Epithelial cell of proximal tubule (primary cell): ENCODE measurements around the gene KRTAP4-5. TPM values are rescaled to one million over a fixed set of nuclear protein-coding genes. Genes with fewer than 3 reads are reported as not detected.
A peak's percentile ranks its signal among the peaks of the same experiment; 100 is the strongest.
"Not testable (repeated sequence)": the region's sequence is repeated elsewhere in the genome, so short reads cannot be mapped to it uniquely, and the experiment has no call there.

Experiments
- DNase-seq: peaks from one replicate; pipeline ENCODE4 v3.0.0-alpha.2; 2011; ENCODE audit warnings: low read depth
- H3K4me3 ChIP-seq: 2 replicates; pipeline ENCODE4 v1.5.1; 2011; ENCODE audit warnings: low read depth, mild to moderate bottlenecking, low read length
- total RNA-seq: library from RNA; depleted of rRNA; stranded (reverse); fragments of >200 nt; gene quantifications from 2 replicates; pipeline ENCODE4 v1.2.3, GENCODE V29; 2015
- TF ChIP-seq, protein P1 (sequence below): conservative IDR thresholded peaks from 2 replicates; pipeline ENCODE4 v1.5.1; 2012; ENCODE audit warnings: low read depth, mild to moderate bottlenecking, low read length

The KRTAP4-5 gene
- total RNA-seq, 1 donor from 2014 or later = not detected

- no peak overlapping the region for H3K4me3 ChIP-seq
- TF ChIP-seq, protein P1, sequence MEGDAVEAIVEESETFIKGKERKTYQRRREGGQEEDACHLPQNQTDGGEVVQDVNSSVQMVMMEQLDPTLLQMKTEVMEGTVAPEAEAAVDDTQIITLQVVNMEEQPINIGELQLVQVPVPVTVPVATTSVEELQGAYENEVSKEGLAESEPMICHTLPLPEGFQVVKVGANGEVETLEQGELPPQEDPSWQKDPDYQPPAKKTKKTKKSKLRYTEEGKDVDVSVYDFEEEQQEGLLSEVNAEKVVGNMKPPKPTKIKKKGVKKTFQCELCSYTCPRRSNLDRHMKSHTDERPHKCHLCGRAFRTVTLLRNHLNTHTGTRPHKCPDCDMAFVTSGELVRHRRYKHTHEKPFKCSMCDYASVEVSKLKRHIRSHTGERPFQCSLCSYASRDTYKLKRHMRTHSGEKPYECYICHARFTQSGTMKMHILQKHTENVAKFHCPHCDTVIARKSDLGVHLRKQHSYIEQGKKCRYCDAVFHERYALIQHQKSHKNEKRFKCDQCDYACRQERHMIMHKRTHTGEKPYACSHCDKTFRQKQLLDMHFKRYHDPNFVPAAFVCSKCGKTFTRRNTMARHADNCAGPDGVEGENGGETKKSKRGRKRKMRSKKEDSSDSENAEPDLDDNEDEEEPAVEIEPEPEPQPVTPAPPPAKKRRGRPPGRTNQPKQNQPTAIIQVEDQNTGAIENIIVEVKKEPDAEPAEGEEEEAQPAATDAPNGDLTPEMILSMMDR = no peak
- DNase-seq = no peak
These were observed 2.0 kb downstream of the KRTAP4-5 start for GRCh38 chr17:41147531-41148204.

DNA sequence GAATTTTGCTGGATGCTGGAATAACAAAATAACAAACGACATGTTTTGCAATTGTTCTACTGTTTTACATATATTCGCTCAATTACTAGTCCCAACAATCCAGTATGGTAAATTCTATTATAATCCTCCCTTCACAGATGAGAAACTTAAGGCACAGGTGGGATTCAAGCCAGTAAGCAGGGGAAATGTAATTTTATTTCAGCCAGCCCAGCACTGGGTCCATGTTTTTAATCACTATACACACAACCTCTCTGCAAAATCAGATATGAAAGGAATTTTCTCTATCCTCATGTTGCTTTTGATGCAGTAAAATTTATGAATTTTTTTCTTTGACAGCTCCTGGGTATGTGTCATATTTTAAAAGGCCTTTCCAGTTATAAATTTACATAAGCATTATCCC lies 4.4 kb downstream of the KRTAP4-5 start:
- H3K4me3 ChIP-seq = no peak overlapping the region
- no peak for DNase-seq
- TF ChIP-seq, protein P1 = no peak

- TF ChIP-seq, protein P1 = no peak
- H3K4me3 ChIP-seq = no peak overlapping the region
- DNase-seq = no peak
These were observed 4.8 kb downstream of the KRTAP4-5 start for GRCh38 chr17:41144846-41145245.

DNA sequence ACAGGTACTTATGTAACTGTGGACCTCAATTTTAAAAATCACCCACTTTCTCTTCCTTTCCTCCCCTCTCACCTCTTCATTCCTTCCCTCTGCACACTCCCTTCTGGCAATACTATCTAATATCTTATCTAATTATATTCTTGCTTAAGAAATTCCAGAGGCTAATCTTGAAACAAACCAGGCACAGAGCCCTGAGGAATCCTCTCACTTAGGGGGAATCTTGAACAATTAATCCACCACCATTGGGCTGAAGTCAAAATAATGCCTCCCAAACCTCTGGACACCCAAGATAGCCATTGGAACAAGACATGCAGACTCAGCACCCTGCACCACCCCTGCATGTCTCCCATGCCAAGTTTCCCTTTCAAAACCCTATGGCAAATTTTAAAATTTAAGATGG lies 8.3 kb downstream of the KRTAP4-5 start:
- no peak overlapping the region for H3K4me3 ChIP-seq
- TF ChIP-seq, protein P1 = no peak
- DNase-seq = no peak

GRCh38 chr17:41140360-41141131 lies 9.1 kb downstream of the KRTAP4-5 start, which contains the start of gene KRTAP4-6:
KRTAP4-6 (minus strand) TSS chr17:41140544; CDS start chr17:41140487, 57 bp downstream.
- no peak within 1 kb of the TSS for H3K4me3 ChIP-seq
- peak; percentile 76 for DNase-seq
- TF ChIP-seq, protein P1 = no peak

DNA sequence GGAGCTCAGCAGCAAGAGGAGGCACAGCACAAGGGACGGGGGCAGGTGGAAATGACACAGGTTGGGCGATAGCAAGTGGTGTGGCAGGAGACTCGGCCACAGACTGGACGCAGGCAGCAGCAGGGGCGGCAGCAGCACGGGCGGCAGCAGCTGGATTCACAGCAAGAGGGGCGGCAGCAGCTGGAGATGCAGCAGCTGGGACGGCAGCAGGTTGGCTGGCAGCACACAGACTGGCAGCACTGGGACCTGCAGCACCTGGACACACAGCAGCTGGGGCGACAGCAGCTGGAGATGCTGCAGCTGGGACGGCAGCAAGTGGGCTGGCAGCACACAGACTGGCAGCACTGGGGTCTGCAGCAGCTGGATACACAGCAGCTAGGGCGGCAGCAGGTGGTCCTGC lies 9.8 kb downstream of the KRTAP4-5 start:
- not testable (repeated sequence) for H3K4me3 ChIP-seq, DNase-seq

GRCh38 chr17:41133880-41134735 lies 15.5 kb downstream of the KRTAP4-5 start:
- TF ChIP-seq, protein P1 = no peak
- H3K4me3 ChIP-seq = no peak overlapping the region
- DNase-seq = no peak
